ENCODE measurements around the gene ETS1.
A peak's percentile ranks its signal among the peaks of the same experiment; 100 is the strongest.
"Not testable (repeated sequence)": the region's sequence is repeated elsewhere in the genome, so short reads cannot be mapped to it uniquely, and the experiment has no call there.

The ETS1 gene

DNA sequence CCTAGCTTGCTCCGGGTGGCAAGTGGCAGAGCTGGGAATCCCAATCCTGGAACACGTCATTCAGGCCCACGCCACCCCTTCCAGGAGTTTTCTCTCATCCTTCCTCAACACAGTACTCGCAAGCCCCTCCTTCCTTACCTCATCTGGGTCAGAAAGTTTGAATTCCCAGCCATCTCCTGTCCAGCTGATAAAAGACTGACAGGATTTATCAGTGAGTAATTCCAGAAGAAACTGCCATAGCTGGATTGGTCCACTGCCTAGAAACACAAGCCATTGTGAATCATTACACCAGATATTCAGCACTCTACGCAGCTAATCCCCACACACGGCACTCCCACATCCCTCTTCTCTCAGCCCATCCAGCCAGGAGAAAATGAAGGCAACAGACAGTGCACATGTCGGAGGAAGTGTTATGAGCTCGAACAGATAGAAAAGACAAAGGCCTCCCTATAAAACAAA is 124.0 kb downstream of the ETS1 start:
- DNase-seq (ENCODE audit: low read depth): peak; percentile 93

DNA sequence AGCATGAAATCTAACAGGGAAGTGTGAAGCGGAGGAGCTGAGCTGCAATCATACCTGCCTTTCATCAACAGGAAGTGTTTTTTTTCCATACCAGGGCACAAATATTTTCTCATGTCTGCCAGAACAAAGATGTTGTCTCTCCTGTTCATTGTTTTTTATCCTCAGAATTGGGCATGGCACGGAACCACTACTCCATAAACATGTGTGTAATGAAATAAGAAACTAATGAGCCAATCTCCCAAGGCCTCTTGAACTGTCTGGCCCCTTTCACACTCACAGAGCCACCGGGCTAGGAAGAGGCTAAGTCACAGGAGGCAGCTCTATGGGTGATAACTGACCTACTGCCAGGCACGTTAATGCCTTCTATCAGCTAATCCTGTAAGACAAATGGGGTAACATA is 124.4 kb downstream of the ETS1 start:
- DNase-seq (ENCODE audit: low read depth): no peak

DNA sequence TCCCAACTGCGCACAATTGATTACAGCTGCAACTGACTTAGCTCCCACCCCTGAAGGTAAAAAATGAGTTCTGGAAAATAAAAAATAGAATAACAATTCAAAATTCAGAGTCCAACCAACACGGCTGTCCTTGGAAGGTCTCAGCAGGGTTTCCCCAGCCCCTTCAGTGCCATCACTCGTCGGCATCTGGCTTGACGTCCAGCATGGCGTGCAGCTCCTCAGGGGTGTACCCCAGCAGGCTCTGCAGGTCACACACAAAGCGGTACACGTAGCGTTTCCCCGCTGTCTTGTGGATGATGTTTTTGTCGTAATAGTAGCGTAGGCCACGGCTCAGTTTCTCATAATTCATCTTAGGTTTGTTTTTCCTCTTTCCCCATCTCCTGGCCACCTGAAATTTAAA is 125.2 kb downstream of the ETS1 start:
- DNase-seq (ENCODE audit: low read depth): no peak

DNA sequence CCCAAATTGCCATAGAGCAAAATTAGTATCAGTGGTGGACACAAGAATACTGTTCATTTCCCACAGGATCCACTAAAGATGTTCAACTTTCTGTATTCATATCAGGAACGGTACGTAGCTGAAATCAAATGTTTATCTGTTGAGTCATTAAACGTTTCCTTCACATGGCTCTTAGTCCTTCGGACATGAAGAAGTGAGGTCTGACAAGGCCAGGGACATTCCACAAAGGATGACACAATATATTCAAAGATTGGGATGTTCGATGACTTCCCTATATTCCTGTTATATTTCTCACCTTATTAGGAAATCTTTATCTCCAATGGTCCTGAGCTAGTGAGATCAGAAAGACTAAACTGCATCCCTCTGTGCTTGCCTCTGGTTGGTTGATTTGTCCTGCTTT is 129.0 kb downstream of the ETS1 start:
- peak; percentile 96 for DNase-seq (ENCODE audit: low read depth)

DNA sequence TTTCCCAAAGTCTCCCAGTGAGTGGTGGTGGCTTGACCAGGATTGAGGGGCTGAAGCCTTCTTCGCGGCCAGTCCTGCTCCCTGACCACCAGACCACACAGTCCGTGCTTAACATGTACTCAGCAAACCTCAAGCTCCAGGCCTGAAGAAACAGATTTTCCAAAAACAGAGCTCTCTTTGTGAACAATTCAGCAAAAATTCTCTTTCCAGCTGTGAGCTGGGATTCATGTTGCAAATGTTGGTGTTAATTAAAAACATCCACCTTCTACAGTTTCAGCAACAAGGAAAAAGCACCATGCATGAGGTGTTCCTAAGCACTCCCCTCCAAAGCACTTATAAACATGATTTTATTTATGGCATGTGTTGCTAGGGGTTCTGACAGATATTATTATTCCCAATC is 129.5 kb downstream of the ETS1 start:
- peak; percentile 57 for DNase-seq (ENCODE audit: low read depth)

DNA sequence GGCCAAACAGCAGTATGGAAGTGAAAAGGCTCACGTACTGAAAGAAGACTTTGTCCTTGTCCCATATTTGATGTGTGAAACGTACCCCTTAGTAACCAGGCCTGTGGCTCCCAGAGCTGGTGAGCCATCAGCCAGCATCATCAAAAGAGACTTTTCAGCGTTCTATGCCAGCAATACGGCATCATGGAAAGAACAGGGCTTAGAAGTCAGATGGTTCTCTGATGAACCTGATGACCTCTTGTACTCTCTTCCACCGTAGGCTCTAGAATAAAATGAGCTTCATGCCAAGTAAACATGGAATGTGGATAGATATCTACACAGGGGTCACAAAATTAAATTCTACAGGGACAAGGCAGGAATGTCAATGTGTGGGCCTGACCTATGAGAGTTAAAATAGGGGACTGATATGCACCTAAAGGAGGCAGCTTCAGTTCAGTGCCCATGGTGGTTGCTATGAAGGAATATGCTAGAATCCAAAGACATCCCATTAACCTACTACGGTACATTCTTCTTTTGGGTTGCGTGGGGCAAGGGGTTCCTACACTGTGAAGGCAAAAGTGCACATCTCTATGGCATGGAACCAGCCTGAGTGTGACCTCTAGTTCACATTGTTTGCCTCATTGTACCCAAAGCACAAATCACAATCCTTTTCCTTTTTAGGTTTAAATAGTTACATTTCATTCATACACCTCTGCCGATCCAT is 130.6 kb downstream of the ETS1 start:
- DNase-seq (ENCODE audit: low read depth): no peak

DNA sequence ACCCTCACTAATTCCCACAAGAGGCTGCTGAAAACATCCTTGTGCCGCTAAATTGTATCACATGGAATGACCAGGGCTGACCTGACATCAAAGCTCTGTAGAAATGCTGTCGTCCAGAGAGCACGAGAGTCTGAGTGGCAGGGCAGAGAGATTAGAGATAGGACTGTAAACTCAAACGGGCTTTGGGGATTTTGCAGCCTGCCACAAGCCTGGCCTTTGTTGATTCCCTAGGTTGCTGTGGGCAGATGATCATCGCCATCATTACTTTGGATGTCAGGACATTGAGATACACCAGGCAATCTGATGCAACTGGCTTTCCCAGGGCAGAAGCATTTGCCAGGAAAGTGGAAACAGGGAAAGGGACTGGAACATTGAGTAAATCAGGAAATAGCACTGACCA is 131.6 kb downstream of the ETS1 start:
- no peak for DNase-seq (ENCODE audit: low read depth)

DNA sequence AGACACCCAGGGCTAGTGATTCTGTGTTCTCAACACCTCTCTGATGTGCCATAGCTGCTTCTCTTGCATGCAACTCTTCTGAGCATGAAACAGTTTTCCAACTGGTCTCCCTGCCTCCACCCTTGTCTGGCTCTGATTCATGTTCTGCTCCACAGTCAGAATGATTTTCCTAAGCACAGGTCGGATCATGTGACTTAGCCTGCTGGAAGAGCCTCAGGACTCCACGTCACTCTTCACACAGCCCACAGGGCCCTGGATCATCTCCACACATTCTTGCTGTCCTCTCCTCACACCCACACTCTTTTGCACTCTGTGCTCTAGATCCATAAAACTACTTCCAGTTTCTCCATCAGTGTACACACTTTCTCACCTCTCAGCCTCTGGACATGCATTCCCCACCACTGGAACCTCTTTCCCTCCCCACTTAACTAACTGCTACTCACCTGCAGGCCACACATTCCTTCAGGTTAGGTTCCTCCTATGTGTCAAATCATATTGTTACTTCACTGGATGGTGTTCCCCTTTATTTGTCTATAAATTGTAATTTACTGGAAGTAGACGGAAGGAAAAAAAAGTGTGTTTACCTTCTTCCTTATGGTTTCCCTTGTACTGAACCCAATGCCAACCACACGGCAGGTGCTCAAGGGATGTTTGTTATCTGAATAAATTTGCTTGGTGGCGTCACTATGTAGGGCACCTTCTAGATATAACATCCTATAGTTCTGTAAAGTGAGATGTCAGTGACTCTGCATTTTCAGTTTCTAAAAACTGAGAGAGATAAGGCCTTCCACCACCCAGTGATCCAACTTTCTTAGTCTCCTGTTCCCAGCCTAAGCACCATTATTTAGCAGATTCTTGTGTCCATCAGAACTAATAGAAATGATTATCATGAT is 133.7 kb downstream of the ETS1 start:
- DNase-seq (ENCODE audit: low read depth): peak; percentile 98

DNA sequence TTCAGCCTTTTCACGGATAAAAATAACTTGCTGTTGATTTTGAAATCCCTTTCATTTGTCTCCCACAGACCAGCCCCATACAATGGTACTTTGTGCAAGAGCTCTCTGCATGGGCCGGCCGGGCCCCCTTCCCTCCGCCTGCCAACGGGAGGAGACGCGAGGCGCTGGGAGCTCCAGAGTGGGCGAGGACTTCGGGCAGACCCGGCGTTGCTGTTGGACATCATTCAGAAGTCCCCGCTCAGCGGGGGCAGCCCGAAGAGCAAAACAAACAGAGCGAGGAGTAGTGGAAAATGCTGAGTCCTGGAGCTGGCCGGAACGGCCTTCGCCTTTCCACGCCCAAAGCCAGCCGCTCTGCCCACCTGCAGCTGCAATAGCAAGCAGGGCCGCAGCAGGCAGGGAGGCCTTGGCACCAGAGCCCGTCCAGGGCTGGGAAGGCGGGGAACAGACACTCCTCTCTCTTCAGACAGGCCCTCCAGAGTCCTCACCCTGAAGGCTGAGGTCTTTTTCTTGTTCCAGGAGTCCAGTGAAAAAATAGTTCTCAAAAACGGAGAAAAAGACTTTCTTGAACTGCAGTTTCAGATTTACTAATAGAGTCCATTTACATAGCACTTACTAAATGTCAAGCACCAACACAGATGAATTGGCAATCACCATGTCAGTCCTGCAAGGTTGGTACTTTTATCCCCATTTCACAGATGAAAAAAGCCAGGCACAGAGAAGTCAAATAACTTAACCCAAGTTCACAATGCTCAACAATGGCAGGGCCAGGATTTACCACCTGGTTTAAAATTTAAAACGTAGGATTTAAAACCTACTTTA is 135.5 kb downstream of the ETS1 start:
- no peak for DNase-seq (ENCODE audit: low read depth)

DNA sequence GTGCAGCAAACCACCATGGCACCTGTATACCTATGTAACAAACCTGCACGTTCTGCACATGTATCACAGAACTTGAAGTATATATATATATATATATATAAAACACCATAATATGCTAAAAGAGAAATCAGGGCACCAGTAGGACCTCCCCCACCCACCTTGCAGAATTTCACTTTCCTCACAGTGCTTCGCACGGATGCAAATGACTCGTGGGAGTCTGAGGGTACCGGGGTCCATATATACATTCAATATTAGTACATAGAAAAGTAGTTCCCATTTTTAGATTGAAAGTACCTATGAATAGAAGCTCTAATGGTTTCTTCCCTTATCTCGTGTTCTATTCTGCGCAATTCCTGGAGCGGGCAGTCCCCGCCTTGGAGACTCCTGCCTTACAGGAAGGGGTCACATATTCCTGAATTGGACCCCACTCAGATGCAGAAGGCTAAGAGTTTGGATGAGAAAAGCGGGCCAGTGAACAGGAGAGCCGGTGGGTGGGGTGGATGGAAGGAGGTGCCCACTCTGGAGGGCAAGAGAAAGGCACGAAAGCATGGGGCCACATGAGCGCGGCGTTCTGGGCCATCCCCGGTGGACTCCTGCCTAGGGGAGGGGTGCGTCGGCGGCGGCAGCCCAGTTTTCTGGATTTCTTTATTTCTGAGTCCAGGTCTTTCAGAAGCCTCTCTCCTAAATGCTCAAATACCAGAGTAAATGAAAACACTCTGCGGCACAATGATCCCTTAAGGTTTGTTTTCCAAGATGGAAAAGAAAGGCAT is 136.3 kb downstream of the ETS1 start:
- no peak for DNase-seq (ENCODE audit: low read depth)

DNA sequence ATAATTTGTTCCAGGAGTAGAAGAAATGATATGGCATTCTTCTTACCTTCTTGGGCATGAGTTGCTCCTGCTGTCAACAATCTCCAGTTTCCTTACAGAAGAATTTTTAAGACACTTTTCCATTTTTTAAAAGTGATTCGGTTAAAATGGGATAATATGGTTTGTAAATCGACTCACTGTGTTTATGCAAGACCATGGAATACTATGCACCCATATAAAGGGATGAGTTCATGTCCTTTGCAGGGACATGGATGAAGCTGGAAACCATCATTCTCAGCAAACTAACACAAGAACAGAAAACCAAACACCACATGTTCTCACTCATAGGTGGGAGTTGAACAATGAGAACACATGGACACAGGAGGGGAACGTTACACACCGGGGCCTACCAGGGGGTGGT is 136.9 kb downstream of the ETS1 start:
- not testable (repeated sequence) for DNase-seq (ENCODE audit: low read depth)

DNA sequence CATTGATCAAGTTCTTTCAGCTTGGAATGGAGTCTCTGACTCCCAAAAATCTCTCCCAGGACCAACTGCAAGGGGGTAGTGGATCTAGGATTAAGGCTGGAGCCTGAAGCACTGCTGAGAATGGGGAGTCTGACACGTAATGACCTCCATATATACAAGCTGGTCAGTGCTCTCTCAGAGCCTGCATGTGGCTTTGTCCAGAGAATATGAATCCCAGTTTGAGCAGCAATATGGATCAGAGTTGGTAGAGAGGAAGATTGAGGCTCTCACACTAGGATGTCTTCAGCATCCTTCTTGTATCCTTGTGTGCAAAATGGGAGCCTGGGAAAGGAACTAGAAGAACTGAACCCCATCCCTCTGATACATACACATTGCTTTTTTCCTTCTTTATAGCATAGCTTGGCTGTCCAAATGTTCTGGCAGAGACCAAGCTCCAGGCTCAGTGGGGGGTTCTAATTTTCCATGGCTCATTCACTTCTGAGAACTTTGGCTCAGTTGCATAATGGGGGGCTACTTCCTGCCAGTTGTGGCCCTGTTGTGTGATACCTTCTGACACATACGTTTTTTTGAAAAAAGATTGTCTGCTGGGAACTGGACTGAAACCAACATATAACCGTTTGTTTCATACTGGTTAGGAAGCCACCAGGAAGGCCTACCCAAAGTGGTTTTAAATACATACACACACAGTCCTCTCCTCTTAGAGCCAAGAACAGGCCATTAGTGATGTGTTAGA is 138.2 kb downstream of the ETS1 start:
- no peak for DNase-seq (ENCODE audit: low read depth)

DNA sequence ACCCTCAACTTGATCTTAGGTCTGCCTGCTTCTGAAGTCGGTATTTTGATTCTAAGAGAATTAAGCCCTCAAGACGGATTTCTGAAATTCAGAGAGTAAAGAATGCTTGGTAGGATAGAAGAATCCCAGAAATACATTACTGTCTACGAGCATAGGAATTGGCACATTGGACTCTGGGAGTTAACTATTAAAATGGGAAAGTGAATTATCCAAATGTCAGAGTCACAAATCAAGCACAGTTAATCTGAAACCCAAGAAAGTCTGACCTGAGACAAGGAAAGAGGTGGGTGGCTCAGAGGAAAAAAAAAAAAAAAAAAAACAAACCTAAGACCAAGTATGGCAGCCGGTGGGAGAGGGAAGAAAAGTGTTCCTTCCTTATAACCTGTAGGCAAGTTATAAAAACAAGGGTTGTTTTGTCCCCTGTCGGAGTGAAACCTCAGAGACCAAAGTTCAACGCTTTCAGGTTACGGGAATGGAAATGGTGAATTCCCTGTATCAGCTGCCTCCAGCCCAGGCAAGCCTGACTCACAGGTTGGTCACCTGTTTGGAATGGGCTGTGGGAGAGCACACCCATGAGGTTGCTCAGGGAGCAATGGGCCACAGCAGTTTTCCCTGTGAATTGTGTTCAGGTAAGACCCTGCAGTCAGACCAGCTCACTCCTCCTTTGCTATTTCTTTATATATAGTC is 139.0 kb downstream of the ETS1 start:
- DNase-seq (ENCODE audit: low read depth): peak; percentile 52

DNA sequence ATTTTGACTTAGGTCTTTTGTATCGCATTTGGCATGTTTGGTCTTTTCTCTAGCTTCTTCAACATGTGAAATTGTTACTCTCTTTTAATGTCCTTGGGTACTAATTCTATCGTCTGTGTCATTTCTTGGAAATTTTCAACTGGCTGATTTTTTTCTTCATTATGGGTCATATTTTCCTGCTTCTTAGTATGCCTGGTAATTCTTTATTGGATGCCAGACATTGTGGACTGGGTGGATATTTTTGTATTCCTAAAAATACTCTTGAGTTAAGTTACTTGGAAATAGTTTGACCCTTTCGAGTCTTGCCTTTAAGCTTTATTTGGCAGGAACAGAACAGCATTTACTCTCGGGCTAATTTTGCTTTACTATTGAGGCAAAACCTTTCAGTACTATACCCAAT is 140.1 kb downstream of the ETS1 start:
- no peak for DNase-seq (ENCODE audit: low read depth)

DNA sequence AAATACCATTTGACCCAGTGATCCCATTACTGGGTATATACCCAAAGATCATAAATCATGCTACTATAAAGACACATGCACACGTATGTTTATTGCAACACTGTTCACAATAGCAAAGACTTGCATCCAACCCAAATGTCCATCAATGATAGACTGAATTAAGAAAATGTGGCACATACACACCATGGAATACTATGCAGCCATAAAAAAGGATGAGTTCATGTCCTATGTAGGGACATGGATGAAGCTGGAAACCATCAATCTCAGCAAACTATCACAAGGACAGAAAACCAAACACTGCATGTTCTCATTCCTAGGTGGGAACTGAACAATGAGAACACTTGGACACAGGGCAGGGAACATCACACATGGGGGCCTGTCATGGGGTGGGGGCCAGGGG is 141.4 kb downstream of the ETS1 start:
- not testable (repeated sequence) for DNase-seq (ENCODE audit: low read depth)

DNA sequence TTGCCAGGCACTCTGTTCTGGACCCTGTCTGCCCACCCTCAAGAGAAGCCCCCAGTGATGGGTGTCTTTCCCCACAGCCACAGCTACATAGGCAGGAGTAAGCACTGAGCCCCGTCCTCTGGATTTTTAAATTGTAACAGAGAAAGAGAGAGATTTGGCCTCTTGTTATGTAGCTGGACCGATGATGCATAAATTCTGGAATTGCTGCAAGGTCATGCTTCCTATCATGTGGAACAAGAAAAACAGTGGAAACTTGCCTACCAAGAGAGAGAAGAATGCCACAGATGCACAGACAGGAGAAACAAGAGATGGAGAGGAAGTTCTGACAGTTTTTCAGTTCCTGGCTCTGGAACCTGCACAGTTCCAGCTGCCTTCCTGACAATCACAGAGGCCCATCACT is 150.2 kb downstream of the ETS1 start:
- DNase-seq (ENCODE audit: low read depth): peak; percentile 83

DNA sequence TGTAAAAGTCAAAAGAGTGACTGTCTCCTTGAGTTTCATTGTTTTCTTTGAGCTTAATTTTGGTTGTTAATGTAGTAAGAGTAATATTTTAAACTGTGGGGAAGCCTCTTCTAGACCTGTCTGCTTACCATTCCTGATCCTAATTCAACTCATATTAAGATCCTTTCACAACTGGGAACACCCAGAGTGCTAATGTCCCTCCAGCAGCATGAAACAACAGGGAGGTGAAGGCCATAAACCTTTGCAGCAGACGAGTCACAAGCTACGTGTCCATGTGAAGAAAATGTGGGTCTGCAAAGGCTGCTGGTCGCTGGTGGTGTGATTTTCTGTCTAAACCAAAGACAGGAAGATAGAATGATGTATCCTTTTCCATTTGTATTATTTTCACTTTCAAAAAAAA is 152.5 kb downstream of the ETS1 start:
- no peak for DNase-seq (ENCODE audit: low read depth)

DNA sequence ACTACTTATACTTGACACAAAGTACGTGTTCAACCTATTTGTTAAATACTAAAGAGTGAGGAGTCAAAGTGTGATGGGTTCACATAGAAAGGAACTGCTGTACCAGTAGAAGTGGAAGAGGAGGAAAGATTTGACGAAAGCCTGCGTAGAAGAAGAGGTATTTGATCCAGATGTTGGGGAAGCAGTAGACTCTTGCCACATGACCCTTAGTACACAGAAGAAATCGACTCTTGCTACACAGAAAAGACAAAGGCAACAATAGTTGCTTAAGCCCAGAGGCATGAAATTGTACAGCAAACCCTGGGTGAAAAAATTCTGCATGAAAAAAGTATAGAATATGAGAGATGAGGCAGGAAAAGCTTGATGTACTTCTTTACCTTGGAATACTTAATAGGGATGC is 152.9 kb downstream of the ETS1 start:
- no peak for DNase-seq (ENCODE audit: low read depth)

DNA sequence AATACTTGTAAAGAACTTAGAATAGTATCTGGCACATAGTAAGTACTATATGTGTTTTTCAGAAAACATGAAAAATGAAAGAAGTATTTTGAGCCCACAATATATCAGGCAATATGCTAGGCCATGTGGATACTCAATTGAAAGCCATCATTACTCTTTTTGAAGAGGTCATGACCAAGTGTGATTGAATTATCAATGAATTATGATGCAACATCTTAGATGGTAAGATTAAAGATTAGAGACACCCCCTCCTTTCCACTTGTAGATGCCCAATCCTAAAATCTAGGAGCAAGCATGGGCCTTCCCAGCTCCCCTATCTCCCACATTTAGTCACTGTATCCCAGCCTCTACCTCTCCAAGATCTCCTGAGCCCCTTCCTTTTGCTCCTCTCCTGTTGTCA is 154.4 kb downstream of the ETS1 start:
- no peak for DNase-seq (ENCODE audit: low read depth)

DNA sequence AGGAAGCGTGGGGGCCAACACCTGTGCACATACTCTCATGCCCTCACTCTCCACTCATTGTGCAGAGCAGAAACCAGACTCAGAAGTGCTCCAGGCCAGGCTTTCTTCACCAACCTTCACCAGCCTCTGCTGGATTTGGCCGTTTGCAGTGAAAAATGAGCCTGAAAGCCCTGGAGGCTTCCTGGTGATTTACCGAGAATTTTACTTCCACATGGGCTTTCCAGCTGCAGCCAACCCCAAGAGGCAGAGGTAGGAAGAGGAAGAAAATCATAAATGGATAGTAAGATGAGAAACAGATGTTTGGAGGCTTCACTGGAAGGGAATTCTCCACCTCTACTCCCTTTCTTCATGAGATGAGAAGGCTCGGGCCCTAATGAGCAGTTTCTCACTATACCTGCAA is 155.4 kb downstream of the ETS1 start:
- DNase-seq (ENCODE audit: low read depth): no peak

DNA sequence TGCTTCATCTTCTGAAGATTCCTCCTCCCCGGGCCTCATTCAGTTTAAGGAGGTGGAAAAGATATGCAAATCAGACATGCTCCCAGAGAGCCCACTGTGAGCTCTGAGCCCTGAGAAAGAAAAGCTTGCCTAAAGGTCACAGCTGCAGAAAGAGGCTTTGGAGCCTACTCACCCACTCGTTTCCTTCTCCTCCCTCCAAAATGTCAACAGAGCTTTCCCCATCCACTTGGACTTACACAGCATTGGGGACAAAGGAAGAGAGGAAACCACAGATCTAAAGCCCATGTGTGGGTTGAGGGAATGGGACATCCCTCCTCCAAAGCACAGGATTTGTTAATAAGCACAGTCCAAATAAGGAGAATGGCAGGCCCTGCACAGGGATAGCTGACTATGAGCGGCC is 158.4 kb downstream of the ETS1 start:
- DNase-seq (ENCODE audit: low read depth): no peak
